Neuronal stem cell (in vitro differentiated cells): ENCODE measurements around the gene CDK10.

Experiments used
- DNase-seq: peaks from one replicate; pipeline ENCODE4 v3.0.0-alpha.2; 2013; ENCODE audit warnings: low spot score
- H2AFZ ChIP-seq: one replicate; pipeline ENCODE4 v1.6.1; 2013; ENCODE audit warnings: mild to moderate bottlenecking, low read length, inconsistent platforms
- H2AK5ac ChIP-seq: 2 replicates; pipeline ENCODE4 v1.6.1; 2013; ENCODE audit warnings: low read depth, mild to moderate bottlenecking, inconsistent platforms, low read length, moderate library complexity, mixed read lengths
- H2BK120ac ChIP-seq: 2 replicates; pipeline ENCODE4 v1.6.1; 2013; ENCODE audit warnings: low read depth, mild to moderate bottlenecking, inconsistent platforms, low read length, moderate library complexity, mixed read lengths
- H2BK12ac ChIP-seq: one replicate; pipeline ENCODE4 v1.6.1; 2013; ENCODE audit warnings: low read length, inconsistent platforms
- H2BK15ac ChIP-seq: 2 replicates; pipeline ENCODE4 v1.6.1; 2013; ENCODE audit warnings: mild to moderate bottlenecking, low read length, inconsistent platforms, mixed read lengths
- H2BK5ac ChIP-seq: one replicate; pipeline ENCODE4 v1.6.1; 2013; ENCODE audit warnings: inconsistent platforms, mild to moderate bottlenecking, low read length, moderate library complexity
- H3K14ac ChIP-seq: one replicate; pipeline ENCODE4 v1.6.1; 2013; ENCODE audit warnings: low read length, inconsistent platforms
- H3K18ac ChIP-seq: 2 replicates; pipeline ENCODE4 v1.6.1; 2013; ENCODE audit warnings: low read length, inconsistent platforms
- H3K23ac ChIP-seq: 2 replicates; pipeline ENCODE4 v1.6.1; 2013; ENCODE audit warnings: low read depth, mild to moderate bottlenecking, mixed read lengths, low read length, inconsistent platforms; ENCODE audit not compliant: poor library complexity
- H3K27ac ChIP-seq: replicated peaks from 3 replicates; pipeline ENCODE4 v1.5.1; 2013; ENCODE audit warnings: low read length, inconsistent platforms
- H3K27me3 ChIP-seq, 3 experiments: 2 replicates each; pipeline ENCODE4 v1.6.1; 2013; ENCODE audit warnings: low read length in 3 of 3, mild to moderate bottlenecking in 2 of 3, inconsistent platforms in 1 of 3, low read depth in 1 of 3, mixed read lengths in 1 of 3, moderate library complexity in 1 of 3; ENCODE audit not compliant: control insufficient read depth in 3 of 3, insufficient read depth in 3 of 3
- H3K36me3 ChIP-seq, 2 donors: replicated peaks in 1 of 2; 2 replicates each; pipeline ENCODE4 v1.6.1; 2013; ENCODE audit warnings: low read length in 2 of 2; ENCODE audit not compliant: control insufficient read depth in 2 of 2, insufficient read depth in 2 of 2
- H3K4ac ChIP-seq: 2 replicates; pipeline ENCODE4 v1.6.1; 2013; ENCODE audit warnings: inconsistent platforms, mild to moderate bottlenecking, low read length, moderate library complexity
- H3K4me1 ChIP-seq, 2 donors: 1 replicate in 1 of 2; 2 replicates in 1 of 2; pipeline ENCODE4 v1.6.1; 2013; ENCODE audit warnings: low read length in 2 of 2, low read depth in 1 of 2; ENCODE audit not compliant: control insufficient read depth in 2 of 2, insufficient read depth in 1 of 2
- H3K4me2 ChIP-seq: one replicate; pipeline ENCODE4 v1.6.1; 2013; ENCODE audit warnings: mild to moderate bottlenecking, low read length, inconsistent platforms; ENCODE audit not compliant: insufficient read depth, poor library complexity, severe bottlenecking
- H3K4me3 ChIP-seq, 2 donors: 2 replicates each; pipeline ENCODE4 v1.5.1; 2013; ENCODE audit warnings: low read length in 2 of 2, mild to moderate bottlenecking in 2 of 2, inconsistent platforms in 1 of 2, moderate library complexity in 1 of 2
- H3K79me1 ChIP-seq: one replicate; pipeline ENCODE4 v1.6.1; 2013; ENCODE audit warnings: low read depth, mild to moderate bottlenecking, inconsistent platforms, low read length, moderate library complexity
- H3K9ac ChIP-seq: one replicate; pipeline ENCODE4 v1.6.1; 2013; ENCODE audit warnings: mild to moderate bottlenecking, low read depth, low read length, inconsistent platforms; ENCODE audit not compliant: poor library complexity
- H3K9me3 ChIP-seq, 2 donors: replicated peaks in 1 of 2; 2 replicates each; pipeline versions ENCODE3 to v1.6.1; 2013; ENCODE audit warnings: low read length in 2 of 2, mild to moderate bottlenecking in 2 of 2, inconsistent platforms in 1 of 2, low read depth in 1 of 2, mixed read lengths in 1 of 2, moderate library complexity in 1 of 2; ENCODE audit not compliant: control insufficient read depth in 2 of 2, insufficient read depth in 1 of 2
- H4K8ac ChIP-seq: one replicate; pipeline ENCODE4 v1.6.1; 2013; ENCODE audit warnings: low read depth, mild to moderate bottlenecking, inconsistent platforms, low read length, moderate library complexity
- H4K91ac ChIP-seq: one replicate; pipeline ENCODE4 v1.6.1; 2013; ENCODE audit warnings: low read length, low read depth, mild to moderate bottlenecking, inconsistent platforms; ENCODE audit not compliant: poor library complexity
- WGBS, 2 donors: extraction: QIAGEN DNeasy Blood & Tissue Kit; methylation state at CpG; one replicate each; pipeline ENCODE4 v1.1.7; 2013; ENCODE audit warnings: missing lambda C conversion rate in 2 of 2, mixed read lengths in 1 of 2; ENCODE audit not compliant: insufficient read length in 2 of 2, insufficient replicate concordance in 1 of 2; ENCODE audit errors: extremely low coverage in 2 of 2; 5-methylcytosine and 5-hydroxymethylcytosine counted together

Gene CDK10

GRCh38 chr16:89737341-89738071 lies 51.0 kb downstream of the CDK10 start:
- Histone ChIP-seq H3K9me3 (peaks cover 0 to 1% of the 10 kb centered on the region in 2 donors), H3K4me2 (no peak overlapping the region), H3K79me1 (peaks cover 2% of the 10 kb centered on the region), H3K23ac (peak overlapping the region; percentile 80), H3K4ac (no peak overlapping the region), H2BK120ac (no peak overlapping the region), H4K91ac (no peak overlapping the region), H3K18ac (no peak overlapping the region), H3K4me3 (peak overlapping the region in 1 of 2 donors; percentile 2), H3K4me1 (no peaks in the 10 kb centered on the region), H3K14ac (no peak overlapping the region), H3K36me3 (peaks cover 53 to 98% of the 10 kb centered on the region in 2 donors), H2AK5ac (no peak overlapping the region), H3K27me3 (no peaks in the 10 kb centered on the region), H3K9ac (no peak overlapping the region), H2BK12ac (no peak overlapping the region), H2BK5ac (no peak overlapping the region), H3K27ac (no peak overlapping the region), H4K8ac (no peak overlapping the region), H2BK15ac (no peak overlapping the region), H2AFZ (no peak overlapping the region)
- no peak for DNase-seq
- no CpG with 5 or more reads among the region's 20 CpGs for WGBS, 2 donors

- no peak for DNase-seq
- Histone ChIP-seq H3K9me3 (peaks cover 0 to 1% of the 10 kb centered on the region in 2 donors), H3K79me1 (peaks cover 2% of the 10 kb centered on the region), H3K4me3 (peak overlapping the region in 1 of 2 donors; percentile 2), H3K4me1 (no peaks in the 10 kb centered on the region), H3K4ac (no peak overlapping the region), H4K8ac (no peak overlapping the region), H2AK5ac (no peak overlapping the region), H3K4me2 (no peak overlapping the region), H3K18ac (no peak overlapping the region), H2AFZ (no peak overlapping the region), H3K9ac (no peak overlapping the region), H2BK15ac (no peak overlapping the region), H2BK12ac (no peak overlapping the region), H4K91ac (no peak overlapping the region), H3K27ac (no peak overlapping the region), H2BK5ac (no peak overlapping the region), H3K27me3 (no peaks in the 10 kb centered on the region), H3K36me3 (peaks cover 53 to 100% of the 10 kb centered on the region in 2 donors), H3K23ac (peak overlapping the region; percentile 80), H2BK120ac (no peak overlapping the region), H3K14ac (no peak overlapping the region)
- WGBS, 2 donors = no CpG with 5 or more reads among the region's 14 CpGs
Observed at GRCh38 chr16:89738072-89738377, 51.5 kb downstream of the CDK10 start.

GRCh38 chr16:89738538-89739317 lies 52.2 kb downstream of the CDK10 start:
- Histone ChIP-seq H3K79me1 (no peaks in the 10 kb centered on the region), H3K9ac (no peak overlapping the region), H2BK15ac (no peak overlapping the region), H2AK5ac (no peak overlapping the region), H2BK12ac (no peak overlapping the region), H3K23ac (peak overlapping the region; percentile 10), H3K9me3 (peaks cover 0 to 1% of the 10 kb centered on the region in 2 donors), H4K8ac (no peak overlapping the region), H4K91ac (no peak overlapping the region), H3K27me3 (no peaks in the 10 kb centered on the region), H2BK120ac (no peak overlapping the region), H3K36me3 (peaks cover 48 to 100% of the 10 kb centered on the region in 2 donors), H3K18ac (no peak overlapping the region), H3K4me3 (no peak overlapping the region), H3K4ac (no peak overlapping the region), H2AFZ (no peak overlapping the region), H3K4me2 (no peak overlapping the region), H3K14ac (no peak overlapping the region), H2BK5ac (no peak overlapping the region), H3K4me1 (no peaks in the 10 kb centered on the region), H3K27ac (no peak overlapping the region)
- DNase-seq = no peak
- WGBS, 2 donors = no CpG with 5 or more reads among the region's 20 CpGs

- Histone ChIP-seq H3K9ac (peak overlapping the region; percentile 66), H3K23ac (peak overlapping the region; percentile 39), H4K91ac (no peak overlapping the region), H2BK15ac (no peak overlapping the region), H4K8ac (no peak overlapping the region), H3K4me3 (no peak overlapping the region), H2AFZ (no peak overlapping the region), H3K18ac (no peak overlapping the region), H2BK12ac (no peak overlapping the region), H3K9me3 (peaks cover 0 to 1% of the 10 kb centered on the region in 2 donors), H3K4me2 (no peak overlapping the region), H3K36me3 (peaks cover 48 to 100% of the 10 kb centered on the region in 2 donors), H3K79me1 (no peaks in the 10 kb centered on the region), H3K4me1 (no peaks in the 10 kb centered on the region), H3K27ac (no peak overlapping the region), H3K14ac (no peak overlapping the region), H2BK120ac (no peak overlapping the region), H3K4ac (no peak overlapping the region), H3K27me3 (no peaks in the 10 kb centered on the region), H2AK5ac (no peak overlapping the region), H2BK5ac (no peak overlapping the region)
- no peak for DNase-seq
- no CpG with 5 or more reads among the region's 9 CpGs for WGBS, 2 donors
Observed at GRCh38 chr16:89739383-89739782, 52.9 kb downstream of the CDK10 start.
